Smooth muscle cell (in vitro differentiated cells): ENCODE data around the gene C11orf71. TPM values are rescaled to one million over a fixed set of nuclear protein-coding genes. Genes with fewer than 3 reads are reported as not detected.

ENCODE experiments used
- DNase-seq: peaks from one replicate; lab custom pipeline; 2025; ENCODE audit not compliant: unreplicated experiment; lab: John Stamatoyannopoulos, UW
- H2AFZ ChIP-seq: fragments of 200-600 bp; sonication (generic); 2 replicates; pipeline ENCODE4 v1.6.0; 2016; ENCODE audit warnings: antibody characterized with exemption, low read depth, mild to moderate bottlenecking
- H3F3A ChIP-seq: fragments of 200-600 bp; sonication (generic); 2 replicates; pipeline ENCODE4 v1.6.0; 2017; ENCODE audit warnings: antibody characterized with exemption, low read depth
- H3K27ac ChIP-seq: fragments of 200-600 bp; sonication (generic); 2 replicates; pipeline ENCODE4 v1.5.1; 2016; ENCODE audit warnings: low read depth, mild to moderate bottlenecking
- H3K27me3 ChIP-seq: fragments of 200-600 bp; sonication (generic); 2 replicates; pipeline ENCODE4 v1.6.1; 2016; ENCODE audit warnings: low read depth, mild to moderate bottlenecking
- H3K36me3 ChIP-seq: fragments of 200-600 bp; sonication (generic); 2 replicates; pipeline ENCODE4 v1.5.1; 2016; ENCODE audit warnings: low read depth
- H3K4me1 ChIP-seq: fragments of 200-600 bp; sonication (generic); 2 replicates; pipeline ENCODE4 v1.5.1; 2016; ENCODE audit warnings: low read depth
- H3K4me2 ChIP-seq: fragments of 200-600 bp; sonication (generic); 2 replicates; pipeline ENCODE4 v1.6.0; 2016; ENCODE audit warnings: mild to moderate bottlenecking
- H3K4me3 ChIP-seq: fragments of 200-600 bp; sonication (generic); 2 replicates; pipeline ENCODE4 v1.5.1; 2016; ENCODE audit warnings: mild to moderate bottlenecking
- H3K79me2 ChIP-seq: fragments of 200-600 bp; sonication (generic); 2 replicates; pipeline ENCODE4 v1.6.0; 2016; ENCODE audit warnings: low read depth, mild to moderate bottlenecking
- H3K9ac ChIP-seq: fragments of 200-600 bp; sonication (generic); 2 replicates; pipeline ENCODE4 v1.6.0; 2016; ENCODE audit warnings: low read depth
- H3K9me3 ChIP-seq: fragments of 200-600 bp; sonication (generic); replicated peaks from 2 replicates; pipeline ENCODE4 v1.5.1; 2016; ENCODE audit warnings: low read depth
- H4K20me1 ChIP-seq: fragments of 200-600 bp; sonication (generic); 2 replicates; pipeline ENCODE4 v1.6.0; 2016; ENCODE audit warnings: low read depth
- CTCF ChIP-seq: fragments of 200-600 bp; sonication (generic); IDR thresholded peaks from 2 replicates; pipeline ENCODE4 v1.5.1; 2017; ENCODE audit warnings: borderline replicate concordance, mild to moderate bottlenecking, antibody characterized with exemption; ENCODE audit not compliant: insufficient read depth, poor library complexity, severe bottlenecking
- WGBS: methylation state at CpG from one replicate; pipeline ENCODE4 v1.1.7; 2016; ENCODE audit warnings: low lambda C conversion rate; 5-methylcytosine and 5-hydroxymethylcytosine counted together
- polyA plus RNA-seq: library from polyadenylated mRNA; unstranded; fragments of >200 nt; fragmentation: Nextera tagmentation; extraction: Ambion mirVana; gene quantifications from 2 replicates; pipeline ENCODE4 v1.2.1, GENCODE V29; 2016
- total RNA-seq: library from RNA; depleted of rRNA; stranded (reverse); fragments of >200 nt; gene quantifications from 2 replicates; pipeline ENCODE4 v1.2.3, GENCODE V29; 2014

The C11orf71 gene
- total and polyA plus RNA-seq, 2 experiments from 2014 or later: 1.3 to 2.0 TPM

- Histone ChIP-seq H3K4me2 (peak overlapping the region; percentile 84), H3K27ac (peak overlapping the region; percentile 87), H3K79me2 (peaks cover 28% of the 10 kb centered on the region), H3K9me3 (no peaks in the 10 kb centered on the region), H3F3A (no peaks in the 10 kb centered on the region), H3K4me3 (peak overlapping the region; percentile 87), H3K36me3 (no peaks in the 10 kb centered on the region), H3K9ac (peak overlapping the region; percentile 93), H4K20me1 (peaks cover 26% of the 10 kb centered on the region), H3K27me3 (no peaks in the 10 kb centered on the region), H3K4me1 (peaks cover 20% of the 10 kb centered on the region), H2AFZ (no peak overlapping the region)
- 31% methylated on average over 6 of the region's 6 CpGs for WGBS
- DNase-seq: no peak
- TF ChIP-seq CTCF: no peak
These were observed 38.0 kb upstream of the C11orf71 start for GRCh38 chr11:114438303-114438702.

- no peaks in the 10 kb centered on the region for H3K9me3 ChIP-seq
- TF ChIP-seq CTCF: no peak
These were observed 33.1 kb upstream of the C11orf71 start for GRCh38 chr11:114433376-114433775.

DNA sequence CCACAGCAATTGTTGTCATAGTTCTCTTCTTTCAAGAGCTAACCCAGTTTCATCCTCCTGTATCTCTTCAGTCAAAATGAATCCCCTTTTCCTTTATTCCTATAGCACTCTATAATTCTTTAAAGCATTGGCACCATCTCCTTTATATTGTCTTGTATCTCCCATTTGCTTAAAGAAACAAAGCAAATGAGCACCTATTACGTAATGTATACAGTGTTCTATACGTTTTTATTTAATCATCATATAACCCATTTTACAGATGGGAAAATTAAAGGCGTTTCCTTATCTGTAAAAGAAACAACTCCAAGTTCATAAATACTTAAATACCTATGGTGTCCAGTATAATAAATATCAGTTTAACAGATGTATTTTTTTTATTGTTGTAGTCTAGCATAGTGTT lies 32.6 kb upstream of the C11orf71 start:
- Histone ChIP-seq H3F3A (no peaks in the 10 kb centered on the region), H3K9me3 (no peaks in the 10 kb centered on the region), H3K4me1 (no peaks in the 10 kb centered on the region), H4K20me1 (no peaks in the 10 kb centered on the region), H3K27ac (no peak overlapping the region), H2AFZ (no peak overlapping the region), H3K36me3 (no peaks in the 10 kb centered on the region), H3K4me2 (no peak overlapping the region), H3K79me2 (no peaks in the 10 kb centered on the region), H3K9ac (no peak overlapping the region), H3K27me3 (no peaks in the 10 kb centered on the region), H3K4me3 (no peak overlapping the region)
- TF ChIP-seq CTCF: no peak
- 90% methylated on average over 3 of the region's 3 CpGs for WGBS
- no peak for DNase-seq

More at GRCh38 chr11:114433376-114433775, 33.1 kb upstream of the C11orf71 start:
- Histone ChIP-seq H3K4me1 (peaks cover under 1% of the 10 kb centered on the region), H2AFZ (no peak overlapping the region), H3K36me3 (no peaks in the 10 kb centered on the region), H3K9ac (no peak overlapping the region), H4K20me1 (no peaks in the 10 kb centered on the region), H3F3A (no peaks in the 10 kb centered on the region), H3K79me2 (no peaks in the 10 kb centered on the region), H3K4me2 (no peak overlapping the region), H3K4me3 (no peak overlapping the region), H3K27ac (no peak overlapping the region), H3K27me3 (no peaks in the 10 kb centered on the region)
- DNase-seq: no peak
- WGBS: 60% methylated on average over 4 of the region's 4 CpGs

DNA sequence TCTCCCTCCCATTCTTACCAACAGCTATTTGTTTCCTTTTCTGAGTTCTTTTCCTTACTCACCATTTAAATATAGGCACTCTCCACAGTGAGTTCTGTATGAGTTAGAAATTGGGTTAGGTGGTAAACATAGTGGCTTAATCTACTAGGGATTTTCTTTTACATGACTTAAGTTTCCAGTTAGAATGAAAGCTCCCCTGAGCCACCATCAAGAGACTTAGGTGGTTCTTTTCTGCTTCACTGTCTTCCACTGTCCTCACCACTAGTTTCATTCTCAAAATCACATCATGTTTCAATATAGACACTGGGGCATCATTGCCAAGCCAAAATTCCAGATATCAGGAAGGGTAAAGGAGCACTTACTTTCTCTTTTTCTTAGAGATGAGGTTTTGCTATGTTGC lies 30.0 kb upstream of the C11orf71 start:
- no peaks in the 10 kb centered on the region for H3K27me3 ChIP-seq
- H3K27ac ChIP-seq: no peak overlapping the region
- no peak overlapping the region for H3K4me3 ChIP-seq
- H3F3A ChIP-seq: no peaks in the 10 kb centered on the region
- no peak for DNase-seq
- no peaks in the 10 kb centered on the region for H3K79me2 ChIP-seq
- no peak overlapping the region for H3K9ac ChIP-seq
- no peak for TF ChIP-seq CTCF
- H2AFZ ChIP-seq: no peak overlapping the region
- H4K20me1 ChIP-seq: no peaks in the 10 kb centered on the region
- H3K4me2 ChIP-seq: no peak overlapping the region
- H3K9me3 ChIP-seq: no peaks in the 10 kb centered on the region
- H3K36me3 ChIP-seq: no peaks in the 10 kb centered on the region
- no peaks in the 10 kb centered on the region for H3K4me1 ChIP-seq
